ENCODE data around the gene ARHGAP44.

DNA sequence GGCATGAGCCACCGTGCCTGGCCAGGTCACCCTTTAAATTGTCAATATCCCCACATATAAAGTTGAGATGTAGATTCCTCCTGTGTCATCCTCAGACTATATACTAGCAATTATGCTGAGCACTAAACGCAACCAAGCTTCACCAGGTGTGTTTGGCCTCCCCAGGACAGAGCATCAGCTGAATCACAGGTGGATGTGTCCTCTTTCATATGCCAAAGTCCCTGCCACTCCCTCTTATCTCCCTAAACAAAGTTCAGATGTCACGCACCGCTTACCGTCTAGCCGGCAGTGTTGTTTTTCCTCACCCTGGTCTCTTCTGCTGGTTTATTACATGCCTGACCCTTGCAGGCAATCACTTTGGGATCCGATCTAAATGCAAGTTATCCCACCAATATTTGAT, 43.8 kb upstream of the ARHGAP44 start:
- TF ChIP-seq, protein P1, sequence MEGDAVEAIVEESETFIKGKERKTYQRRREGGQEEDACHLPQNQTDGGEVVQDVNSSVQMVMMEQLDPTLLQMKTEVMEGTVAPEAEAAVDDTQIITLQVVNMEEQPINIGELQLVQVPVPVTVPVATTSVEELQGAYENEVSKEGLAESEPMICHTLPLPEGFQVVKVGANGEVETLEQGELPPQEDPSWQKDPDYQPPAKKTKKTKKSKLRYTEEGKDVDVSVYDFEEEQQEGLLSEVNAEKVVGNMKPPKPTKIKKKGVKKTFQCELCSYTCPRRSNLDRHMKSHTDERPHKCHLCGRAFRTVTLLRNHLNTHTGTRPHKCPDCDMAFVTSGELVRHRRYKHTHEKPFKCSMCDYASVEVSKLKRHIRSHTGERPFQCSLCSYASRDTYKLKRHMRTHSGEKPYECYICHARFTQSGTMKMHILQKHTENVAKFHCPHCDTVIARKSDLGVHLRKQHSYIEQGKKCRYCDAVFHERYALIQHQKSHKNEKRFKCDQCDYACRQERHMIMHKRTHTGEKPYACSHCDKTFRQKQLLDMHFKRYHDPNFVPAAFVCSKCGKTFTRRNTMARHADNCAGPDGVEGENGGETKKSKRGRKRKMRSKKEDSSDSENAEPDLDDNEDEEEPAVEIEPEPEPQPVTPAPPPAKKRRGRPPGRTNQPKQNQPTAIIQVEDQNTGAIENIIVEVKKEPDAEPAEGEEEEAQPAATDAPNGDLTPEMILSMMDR (conservative IDR thresholded peaks at IDR 0.05; ENCODE audit: low read depth, low read length) = no peak
- no peak for TF ChIP-seq EZH2phosphoT487 (IDR thresholded peaks at IDR 0.05; ENCODE audit: borderline replicate concordance, low read length)
